ENCODE data around the gene CORO2B. TPM values are rescaled to one million over a fixed set of nuclear protein-coding genes. Genes with fewer than 3 reads are reported as not detected.

CORO2B gene
- total RNA-seq, 1 donor from 2014 or later: 2.7 TPM

DNA sequence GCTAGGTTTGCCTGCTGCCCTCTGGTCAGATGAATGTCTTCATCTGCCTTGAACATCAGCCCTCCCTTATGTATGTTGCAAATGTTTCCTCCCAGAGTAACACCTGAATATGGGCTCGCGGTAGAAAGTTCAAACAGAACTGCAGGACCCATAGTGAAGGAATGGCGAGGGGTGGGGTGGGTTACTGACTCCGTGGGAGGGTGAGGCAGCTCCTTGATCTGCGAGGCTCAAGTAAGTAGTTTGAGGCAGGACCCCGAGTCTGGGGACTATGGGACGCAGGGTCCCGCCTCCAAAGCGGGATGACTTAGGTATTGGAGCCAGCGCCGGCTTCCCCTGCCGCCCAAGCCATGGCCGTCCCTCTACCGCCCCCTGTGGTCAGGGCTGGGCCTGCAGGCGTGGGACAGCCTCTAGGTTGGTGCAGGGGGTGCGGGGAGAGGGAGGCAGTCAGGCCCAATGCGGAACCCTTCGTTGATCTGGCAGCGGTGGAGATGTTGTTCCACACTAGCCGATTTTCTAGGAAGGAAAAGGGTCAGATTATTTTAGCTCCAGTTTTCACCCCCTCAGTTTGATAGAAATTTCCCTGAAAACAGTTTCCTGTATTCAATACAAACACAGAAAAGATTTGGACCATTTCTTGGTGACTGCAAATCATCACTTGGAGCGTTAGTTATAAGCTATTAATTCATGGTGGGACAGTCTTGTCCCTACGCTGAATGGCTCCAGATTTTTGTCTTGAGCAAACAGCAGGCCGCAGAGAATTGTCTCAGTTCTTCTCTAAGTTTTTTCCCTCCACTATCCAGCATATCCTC is 72.3 kb downstream of the CORO2B start:
- intact Hi-C loops (cut with DNase I): no loop called here
- no peak for DNase-seq (ENCODE audit: low spot score)

- intact Hi-C loops (cut with DNase I): no loop called here
- DNase-seq (ENCODE audit: low spot score): peak; percentile 72
Observed at GRCh38 chr15:68651916-68652525, 73.2 kb downstream of the CORO2B start.

DNA sequence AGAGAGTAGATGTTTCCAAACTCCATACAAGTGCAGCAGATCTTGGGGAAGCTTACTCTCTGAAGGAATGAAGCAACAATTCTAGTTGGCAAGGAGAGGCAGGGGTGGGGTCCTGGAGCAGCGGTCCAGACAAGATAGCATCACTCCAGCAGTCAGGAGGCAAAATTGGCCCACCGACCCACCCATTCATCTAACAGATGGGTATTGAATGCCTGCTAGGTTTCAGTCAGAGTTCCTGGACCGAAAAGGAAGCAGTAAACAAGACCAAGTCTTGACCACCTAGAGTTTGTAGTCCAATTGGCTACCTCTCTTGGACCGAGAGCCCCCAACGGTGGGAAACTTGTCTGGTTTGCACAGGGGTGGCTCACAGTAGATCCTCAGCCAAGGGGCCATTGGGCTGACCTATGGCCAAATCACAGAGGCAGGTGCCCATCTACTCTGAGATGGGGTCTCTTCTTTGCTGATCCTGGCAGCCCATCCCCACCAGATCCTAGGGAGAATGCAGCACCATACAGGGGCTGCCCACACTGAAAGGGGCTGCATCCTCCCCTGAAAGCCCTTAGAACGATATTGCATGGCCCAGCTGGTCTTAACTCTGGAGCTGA is 74.3 kb downstream of the CORO2B start:
- intact Hi-C loops (cut with DNase I): no loop called here
- peak; percentile 38 for DNase-seq (ENCODE audit: low spot score)

- intact Hi-C loops (cut with DNase I): no loop called here
- DNase-seq (ENCODE audit: low spot score): peak; percentile 35
Observed at GRCh38 chr15:68653801-68654200, 75.0 kb downstream of the CORO2B start.

DNA sequence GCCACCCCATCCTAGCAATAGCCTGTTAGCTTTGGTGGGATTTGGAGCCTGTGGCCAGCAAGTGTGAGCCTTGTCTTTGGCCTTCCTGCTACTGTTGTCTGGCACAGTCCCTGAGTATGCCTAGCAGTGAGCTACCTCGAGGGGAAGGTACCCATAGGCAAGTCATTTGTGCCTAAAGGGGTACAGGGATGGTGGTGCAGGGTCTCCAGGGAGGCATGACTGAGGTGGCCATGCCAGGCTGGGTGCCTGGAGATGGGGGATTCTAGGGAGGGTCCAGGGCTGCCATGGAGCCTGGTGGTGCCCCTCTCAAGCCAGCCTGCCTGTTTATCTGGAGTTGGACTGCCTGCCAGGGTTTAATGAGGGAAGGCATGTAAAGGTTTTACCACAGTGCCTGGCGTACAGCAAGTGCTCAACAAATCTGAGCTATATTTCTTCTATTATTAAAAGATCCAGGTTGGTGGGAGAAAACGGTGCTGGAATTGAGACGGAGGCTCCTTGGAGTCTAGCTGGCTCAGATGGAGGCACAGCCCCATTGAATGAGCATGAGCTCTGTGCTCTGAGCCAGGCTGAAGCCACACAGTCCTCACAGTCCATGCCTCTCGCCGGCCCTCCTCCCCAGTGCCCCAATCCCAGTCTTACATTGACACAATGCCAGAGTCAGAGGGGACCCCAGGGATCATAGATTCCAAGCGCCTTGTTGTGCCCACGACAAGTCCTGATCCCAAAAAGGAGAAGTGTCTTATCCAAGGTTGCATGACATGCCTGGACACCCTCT is 76.2 kb downstream of the CORO2B start:
- intact Hi-C loops (cut with DNase I): no loop called here
- no peak for DNase-seq (ENCODE audit: low spot score)

GRCh38 chr15:68655686-68656437 is 77.1 kb downstream of the CORO2B start:
- intact Hi-C loops (cut with DNase I): no loop called here
- peak; percentile 27 for DNase-seq (ENCODE audit: low spot score)

DNA sequence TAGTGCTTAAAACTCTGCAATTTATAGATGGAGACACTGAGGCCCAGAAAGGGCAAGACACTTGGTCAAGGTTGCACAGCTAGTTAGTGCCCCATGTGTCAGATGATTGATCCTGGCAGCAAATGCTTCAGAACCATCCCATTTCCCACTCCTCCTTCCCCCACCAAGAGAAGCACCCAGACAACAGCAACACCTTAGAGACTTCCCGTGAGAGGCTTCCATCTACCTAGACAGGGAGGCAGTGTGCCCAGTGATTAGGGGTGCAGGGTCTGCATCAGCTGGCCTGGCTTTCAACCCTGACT is 77.6 kb downstream of the CORO2B start:
- no peak for DNase-seq (ENCODE audit: low spot score)
- intact Hi-C loops (cut with DNase I): no loop called here

- intact Hi-C loops (cut with DNase I): no loop called here
- DNase-seq (ENCODE audit: low spot score): peak; percentile 35
Observed at GRCh38 chr15:68658151-68658550, 79.4 kb downstream of the CORO2B start.

DNA sequence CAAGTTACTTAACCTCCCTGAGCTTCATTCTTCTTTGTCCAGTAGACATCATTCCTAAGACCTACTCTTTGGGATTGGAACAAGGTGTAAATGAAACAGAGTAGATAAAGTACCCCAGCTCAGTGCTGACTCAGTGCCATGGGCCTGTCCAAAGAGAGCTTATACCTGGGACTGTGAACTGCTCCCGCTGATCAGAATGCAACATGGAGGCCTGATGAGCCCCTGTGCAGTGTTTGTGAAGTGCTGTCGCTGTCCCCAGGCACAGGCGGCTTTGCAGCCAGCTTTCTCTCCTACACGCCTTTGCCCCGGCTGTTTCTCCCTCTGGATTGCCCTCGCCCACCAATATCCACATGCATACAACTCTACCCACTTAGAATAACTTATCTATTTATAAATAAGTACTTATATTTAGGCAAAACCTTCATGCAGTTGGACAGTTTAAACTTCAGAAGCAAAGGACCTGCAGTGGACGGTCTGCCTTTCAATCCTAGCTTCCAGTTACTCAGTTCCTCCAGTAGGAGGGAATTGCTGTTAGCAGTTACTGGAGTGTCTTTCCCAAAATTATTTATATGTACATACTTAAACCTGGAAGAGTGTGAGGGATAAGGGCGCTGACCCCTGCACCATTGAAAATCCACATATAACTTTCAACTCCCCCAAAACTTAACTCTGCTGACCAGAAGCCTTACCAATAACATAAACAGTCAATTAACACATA is 80.0 kb downstream of the CORO2B start:
- DNase-seq (ENCODE audit: low spot score): peak; percentile 44
- intact Hi-C loops (cut with DNase I): no loop called here

GRCh38 chr15:68663526-68663925 is 84.7 kb downstream of the CORO2B start:
- DNase-seq (ENCODE audit: low spot score): no peak
- intact Hi-C loops (cut with DNase I): no loop called here

GRCh38 chr15:68666120-68666811 is 87.5 kb downstream of the CORO2B start:
- intact Hi-C loops (cut with DNase I): no loop called here

GRCh38 chr15:68666812-68667450 is 88.1 kb downstream of the CORO2B start:
- DNase-seq (ENCODE audit: low spot score): peak; percentile 67
- intact Hi-C loops (cut with DNase I): no loop called here

More at GRCh38 chr15:68666120-68666811, 87.5 kb downstream of the CORO2B start:
- DNase-seq (ENCODE audit: low spot score): peak; percentile 10

GRCh38 chr15:68667800-68668625 is 89.2 kb downstream of the CORO2B start:
- intact Hi-C loops (cut with DNase I): no loop called here
- peak; percentile 62 for DNase-seq (ENCODE audit: low spot score)

DNA sequence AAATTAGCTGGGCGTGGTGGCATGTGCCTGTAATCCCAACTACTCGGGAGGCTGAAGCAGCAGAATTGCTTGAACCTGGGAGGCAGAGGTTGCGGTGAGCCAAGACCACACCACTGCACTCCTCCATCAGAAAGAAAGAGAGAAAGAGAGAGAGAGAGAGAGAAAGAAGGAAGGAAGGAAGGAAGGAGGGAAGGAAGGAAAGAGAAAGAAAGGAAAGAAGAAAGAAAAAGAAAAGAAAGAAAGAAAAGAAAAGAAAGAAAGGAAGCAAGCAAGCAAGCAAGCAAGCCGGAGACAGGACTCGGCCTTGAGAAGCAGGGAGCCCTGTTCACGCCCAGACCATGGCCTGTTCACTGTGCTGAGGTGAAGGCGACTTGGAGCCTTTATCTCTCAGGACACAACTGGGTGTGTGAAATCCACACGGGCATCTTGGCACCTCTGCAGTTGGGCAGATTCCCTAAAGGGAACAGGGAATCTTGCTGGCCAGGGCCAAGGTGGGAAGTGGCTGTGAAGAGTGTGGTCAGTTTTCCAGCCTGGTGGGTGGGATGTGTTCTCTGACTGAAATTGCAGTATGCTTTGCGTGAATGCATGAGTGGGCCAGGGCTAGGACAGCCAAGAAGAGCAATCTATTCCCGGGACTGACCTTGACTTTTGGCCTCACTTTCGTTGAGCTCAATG is 90.3 kb downstream of the CORO2B start:
- DNase-seq (ENCODE audit: low spot score): peak; percentile 36
- intact Hi-C loops (cut with DNase I): no loop called here

- intact Hi-C loops (cut with DNase I): loop anchor here (5.0 kb wide), 1 partner anchor 95 kb away; the partner anchor contains the start of gene CORO2B
- peak; percentile 20 for DNase-seq (ENCODE audit: low spot score)
Observed at GRCh38 chr15:68672251-68672650, 93.5 kb downstream of the CORO2B start.

DNA sequence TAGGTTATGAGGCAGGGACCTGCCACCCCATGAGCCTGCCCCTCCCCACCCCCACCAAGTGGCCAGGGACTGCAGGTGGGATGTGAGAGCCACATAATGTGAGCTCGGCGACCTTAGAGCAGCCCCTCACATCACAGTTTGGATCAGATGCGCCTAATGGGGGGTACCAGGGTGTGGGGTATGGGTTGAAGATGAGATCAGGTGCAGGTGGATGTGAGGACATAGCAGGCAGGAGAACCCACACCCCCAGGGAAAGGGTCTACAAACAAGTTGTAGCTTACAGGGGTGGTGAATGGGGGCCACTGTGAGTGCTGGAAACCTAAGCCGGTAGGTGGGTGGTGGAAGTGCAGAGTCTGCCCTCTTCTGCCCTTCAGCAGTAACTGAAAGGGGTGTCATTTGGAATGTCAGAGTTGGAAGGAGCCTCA is 94.0 kb downstream of the CORO2B start:
- peak; percentile 54 for DNase-seq (ENCODE audit: low spot score)
- intact Hi-C loops (cut with DNase I): loop anchor here (1.0 to 5.0 kb wide), 2 partner anchors 95 to 113 kb away; partner anchors contain the start of gene CORO2B

Measured in cardiac septum (tissue), 1 donor.